ENCODE results near the gene CHRM4.
A peak's percentile ranks its signal among the peaks of the same experiment; 100 is the strongest.

Gene CHRM4

DNA sequence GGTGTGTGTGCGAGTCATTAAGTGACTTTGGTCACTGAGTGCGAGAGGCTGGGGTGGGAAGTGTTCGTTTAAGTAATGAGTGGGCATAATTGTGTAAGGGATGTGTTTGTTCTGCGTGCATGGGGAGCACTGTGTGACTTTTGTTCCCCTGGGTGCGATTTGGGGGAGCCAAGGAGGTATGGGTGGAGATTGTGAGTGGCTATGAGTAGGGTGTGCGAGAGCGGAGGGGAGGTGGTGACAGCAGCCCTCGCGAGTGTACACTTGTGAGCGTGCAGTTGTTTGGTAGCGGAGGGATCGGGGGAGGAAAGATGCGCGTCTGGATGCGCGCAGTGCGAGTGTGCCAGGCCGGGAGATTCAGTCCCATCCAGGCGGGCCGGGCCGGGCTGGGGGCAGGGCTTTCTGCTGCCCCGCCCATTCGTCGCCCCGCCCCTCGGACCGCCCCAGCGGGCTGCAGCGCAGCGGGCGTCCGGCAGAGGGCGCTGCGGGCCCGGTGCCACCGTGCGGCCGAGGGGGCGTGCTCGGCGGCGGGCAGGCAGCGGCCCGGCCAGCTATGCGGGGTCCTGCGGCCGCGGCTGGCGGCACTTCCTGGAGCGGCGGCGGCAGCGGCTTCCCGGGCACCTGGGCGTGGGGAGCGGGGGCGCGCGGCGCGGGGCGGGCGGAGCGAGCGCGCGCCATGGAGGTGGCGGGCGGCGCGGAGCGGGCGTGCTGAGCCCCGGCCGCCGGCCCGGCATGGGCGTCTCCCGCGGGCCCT, 44.5 kb downstream of the CHRM4 start, which contains the start of gene DGKZ:
Gene DGKZ, plus strand, starts transcription at position 578 of the 751 bp plus-strand sequence. CDS start 197 bp downstream, outside the sequence.
- DNase-seq, result peak; percentile 39

DNA sequence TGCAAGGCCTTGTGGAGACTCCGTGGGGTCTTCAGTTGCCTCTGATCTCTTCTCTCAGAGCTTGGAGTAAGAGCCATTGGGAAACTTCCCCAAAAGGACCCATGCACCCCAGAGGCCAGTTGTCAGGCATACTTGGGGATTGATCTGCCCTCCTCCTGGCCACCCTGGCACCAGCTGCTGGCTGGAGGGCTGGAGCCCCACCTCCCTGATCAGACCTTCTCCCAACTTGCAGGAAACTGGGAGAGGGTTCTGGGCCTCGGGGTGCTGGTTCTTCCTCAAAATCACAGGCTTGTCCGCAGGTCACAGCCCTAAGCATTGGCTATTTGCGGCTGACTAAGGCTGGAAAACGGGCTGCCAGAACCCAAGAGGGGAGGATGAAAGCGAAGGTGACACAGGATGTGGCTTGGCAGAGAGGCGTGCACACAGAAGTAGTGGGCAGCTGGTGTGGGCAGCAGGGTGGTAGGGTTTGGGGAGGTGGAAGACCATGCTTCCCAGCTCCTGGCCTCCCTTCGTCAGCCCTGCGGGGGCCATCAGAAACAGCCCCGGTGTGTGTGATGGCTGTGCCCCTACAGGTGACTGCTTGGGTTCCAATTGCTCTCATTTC, 45.6 kb downstream of the CHRM4 start:
- DNase-seq, result no peak

DNA sequence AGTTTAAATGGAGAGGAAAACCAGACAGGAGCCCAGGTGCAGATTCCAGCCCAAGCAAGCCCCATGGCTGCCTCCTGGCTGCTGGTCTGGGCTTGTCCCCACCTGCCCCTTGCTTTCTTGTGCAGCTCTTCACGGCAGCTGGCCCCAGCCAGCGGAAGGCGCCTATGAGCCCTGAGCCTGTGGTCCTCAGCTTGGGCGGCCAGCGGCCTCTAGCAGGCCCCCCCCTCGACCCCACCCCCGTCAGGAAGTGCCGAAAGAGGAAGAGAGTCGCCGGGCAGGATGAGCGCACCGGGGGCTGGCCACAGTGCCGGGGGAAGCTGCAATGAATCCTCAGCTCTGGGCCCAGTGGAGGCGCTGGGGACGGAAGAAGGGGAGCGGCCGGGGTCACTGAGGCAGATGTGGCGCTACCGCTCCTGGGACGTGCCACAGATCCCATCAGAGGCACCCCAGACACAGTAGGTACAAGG, 46.4 kb downstream of the CHRM4 start:
- DNase-seq, result peak; percentile 89

DNA sequence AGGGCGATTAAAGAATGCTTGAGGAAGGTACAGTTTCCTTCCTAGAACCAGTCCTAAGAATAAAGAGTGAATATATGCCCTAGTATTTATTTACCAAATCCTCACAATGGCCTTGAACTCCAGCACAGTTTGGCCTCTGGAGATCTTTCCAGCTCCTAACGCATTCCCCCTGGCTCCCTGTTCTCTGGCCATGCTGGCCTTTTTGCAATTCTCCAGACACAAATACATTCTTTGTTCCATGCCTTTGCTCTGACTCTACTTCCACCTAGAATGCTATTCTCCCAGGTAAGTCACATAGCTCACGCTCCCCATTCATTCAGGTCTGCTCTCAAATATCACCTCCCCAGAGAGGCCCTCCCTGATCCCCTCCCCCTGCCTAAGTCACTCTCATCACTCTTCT, 48.1 kb downstream of the CHRM4 start:
- DNase-seq, result no peak

DNA sequence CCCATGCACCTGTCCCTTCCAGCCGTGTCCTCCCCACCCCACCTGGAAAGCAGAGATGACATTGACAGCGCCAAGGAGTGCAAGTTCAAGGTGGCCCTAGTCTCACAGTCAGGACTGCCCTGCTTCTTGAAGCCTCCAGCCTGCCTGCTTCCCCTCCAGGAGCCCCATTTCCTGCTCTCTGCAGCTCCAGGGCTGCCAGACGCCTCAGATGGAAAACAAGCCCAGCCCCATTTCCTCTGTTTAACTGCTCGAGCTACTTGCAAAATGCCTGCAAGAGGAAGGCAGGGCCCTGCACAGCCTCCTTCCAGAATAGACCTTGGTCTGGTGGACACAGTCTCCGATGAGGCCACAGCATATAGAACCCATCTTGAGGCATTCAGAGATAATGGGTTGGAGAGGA, 49.3 kb downstream of the CHRM4 start:
- DNase-seq, result no peak

DNA sequence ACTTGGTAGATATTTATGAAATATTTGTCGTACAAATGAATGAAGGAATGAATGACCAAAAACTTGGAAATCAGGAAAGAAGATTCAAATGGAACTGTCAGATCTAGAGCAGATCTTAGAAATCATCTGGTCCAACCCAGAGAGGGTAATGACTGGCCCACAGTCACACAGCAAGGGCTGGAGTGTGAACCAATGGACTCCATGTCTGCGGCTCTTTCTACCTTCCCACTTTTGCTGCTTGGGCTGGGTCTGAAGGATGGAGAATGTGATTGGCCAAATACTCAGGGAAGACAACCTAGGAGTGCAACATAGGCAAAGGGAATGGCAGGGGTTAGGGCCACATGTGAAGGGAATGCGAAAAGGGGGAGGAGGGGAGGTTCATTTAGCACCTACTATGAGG, 50.1 kb downstream of the CHRM4 start:
- DNase-seq, result no peak

DNA sequence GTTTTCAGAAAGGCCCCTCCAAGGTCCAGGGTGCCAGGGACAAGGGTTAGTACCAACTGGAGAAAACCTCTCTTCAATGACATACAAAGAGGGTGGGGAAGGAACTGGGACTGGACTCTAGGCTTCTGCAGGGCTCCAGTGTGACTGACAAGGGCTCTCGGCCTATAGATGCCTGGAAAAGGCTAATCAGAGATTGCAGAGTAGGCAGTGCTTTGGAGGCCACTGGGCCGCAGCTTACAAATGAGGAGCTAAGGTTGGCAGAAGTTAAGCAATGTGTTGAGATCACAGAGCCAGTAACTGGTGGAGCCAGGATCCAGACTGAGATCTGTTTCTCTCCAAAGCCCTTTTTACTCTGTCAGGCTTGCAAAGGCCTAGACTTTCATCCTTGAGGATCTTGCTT, 51.8 kb downstream of the CHRM4 start:
- DNase-seq, result no peak

DNA sequence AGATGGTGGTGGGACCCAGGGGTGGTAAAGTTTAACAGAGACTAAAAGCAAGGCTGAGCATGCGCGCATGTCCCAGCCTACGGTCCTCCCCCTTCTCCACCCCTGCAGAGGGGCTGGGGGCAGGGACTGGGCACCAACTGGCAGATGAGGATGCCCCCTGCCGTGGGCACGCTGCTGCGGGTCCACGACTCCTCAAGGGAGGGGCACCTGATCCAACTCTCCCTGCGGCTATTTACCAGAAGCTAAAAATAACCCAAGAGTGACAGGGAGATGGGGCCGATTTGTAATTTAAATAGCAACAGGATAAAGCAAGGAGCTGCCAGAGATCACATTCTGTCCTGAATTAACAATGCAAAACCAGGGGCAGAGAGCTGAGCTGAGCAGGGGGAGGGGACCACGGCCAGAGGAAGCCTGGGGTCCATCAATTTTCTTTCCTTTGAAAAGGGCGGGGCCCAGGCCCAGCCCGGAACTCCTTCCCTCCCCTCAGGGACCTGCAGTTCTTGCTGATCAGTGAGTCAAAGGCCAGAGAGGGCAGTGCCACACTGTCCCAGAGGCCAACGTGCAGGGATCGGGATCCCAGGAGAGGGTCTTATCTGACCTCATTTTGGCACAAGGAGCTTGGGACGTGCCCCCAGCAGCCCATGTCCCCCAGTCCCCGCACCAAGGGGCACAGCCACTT, 52.4 kb downstream of the CHRM4 start:
- peak; percentile 70 for DNase-seq

DNA sequence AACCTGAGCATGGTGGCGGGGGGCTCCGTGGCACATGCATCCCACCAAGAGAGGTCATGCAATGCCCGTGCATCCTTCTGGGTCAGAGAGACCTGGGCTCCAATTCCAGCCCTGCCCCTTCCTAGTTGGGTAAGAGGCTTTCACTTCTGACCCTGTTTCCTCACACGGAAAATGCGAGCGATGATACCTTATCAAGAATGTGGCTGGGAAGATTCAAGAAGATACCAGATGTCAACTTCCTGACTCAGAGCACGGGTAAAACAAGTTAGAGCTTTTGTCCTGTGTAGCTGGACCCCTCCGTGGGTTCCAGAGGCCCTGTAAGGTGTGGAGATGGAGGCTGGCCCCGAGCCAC, 53.0 kb downstream of the CHRM4 start:
- no peak for DNase-seq

DNA sequence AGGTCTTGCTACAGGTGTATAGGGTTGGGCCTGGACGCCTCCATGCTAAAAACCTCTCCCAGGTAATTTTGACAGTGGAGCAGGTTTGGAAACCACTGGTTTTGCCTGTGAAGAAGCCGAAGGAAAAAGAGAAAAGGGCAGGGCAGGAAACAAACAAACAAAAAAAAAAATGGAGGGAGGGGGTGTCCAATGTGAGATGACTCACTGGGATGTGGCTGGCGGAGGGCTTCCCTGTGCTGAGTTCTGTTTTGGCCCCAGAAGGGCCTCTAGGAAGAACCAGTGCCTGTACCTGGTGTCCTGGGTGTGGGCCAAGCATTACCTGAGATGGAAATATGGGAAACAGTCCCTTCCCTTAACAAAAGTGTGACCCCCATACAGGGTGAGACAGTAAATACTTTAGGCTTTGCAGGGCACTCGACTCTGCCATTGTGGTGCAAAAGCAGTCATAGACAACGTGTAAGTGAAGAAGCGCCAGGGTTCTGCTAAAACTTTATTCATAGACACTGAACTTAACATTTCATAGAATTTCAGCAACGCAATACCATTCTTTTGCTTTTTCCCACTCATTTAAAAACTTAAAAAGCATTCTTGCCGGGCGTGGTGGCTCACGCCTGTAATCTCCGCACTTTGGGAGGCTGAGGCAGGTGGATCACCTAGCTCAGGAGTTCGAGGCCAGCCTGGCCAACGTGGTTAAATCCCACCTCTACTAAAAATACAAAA, 53.8 kb downstream of the CHRM4 start:
- no peak for DNase-seq

DNA sequence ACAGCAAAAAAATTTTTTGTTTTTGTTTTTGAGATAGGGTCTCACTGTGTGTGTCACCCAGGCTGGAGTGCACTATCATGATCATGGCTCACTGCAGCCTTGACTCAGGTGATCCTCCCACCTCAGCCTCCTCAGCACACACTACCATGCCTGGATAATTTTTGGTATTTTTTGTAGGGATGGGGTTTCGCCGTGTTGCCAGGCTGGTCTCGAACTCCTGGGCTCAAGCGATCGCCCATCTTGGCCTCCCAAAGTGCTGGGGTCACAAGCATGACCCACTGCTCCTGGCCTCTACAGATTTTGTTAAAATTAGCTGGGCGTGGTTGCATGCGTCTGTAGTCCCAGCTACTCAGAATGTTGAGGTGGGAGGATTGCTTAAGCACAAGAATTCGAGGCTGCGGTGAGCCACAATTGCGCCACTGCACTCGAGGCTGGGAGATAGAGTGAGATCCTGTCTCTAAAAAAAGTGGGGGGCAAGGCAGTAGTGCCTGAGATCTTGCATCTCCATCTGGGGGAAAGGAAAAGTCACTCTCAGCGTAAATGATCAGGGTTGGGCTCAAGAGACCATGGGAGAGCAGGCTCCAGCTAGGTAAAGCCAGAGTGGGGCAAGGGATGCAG, 54.9 kb downstream of the CHRM4 start:
- no peak for DNase-seq

DNA sequence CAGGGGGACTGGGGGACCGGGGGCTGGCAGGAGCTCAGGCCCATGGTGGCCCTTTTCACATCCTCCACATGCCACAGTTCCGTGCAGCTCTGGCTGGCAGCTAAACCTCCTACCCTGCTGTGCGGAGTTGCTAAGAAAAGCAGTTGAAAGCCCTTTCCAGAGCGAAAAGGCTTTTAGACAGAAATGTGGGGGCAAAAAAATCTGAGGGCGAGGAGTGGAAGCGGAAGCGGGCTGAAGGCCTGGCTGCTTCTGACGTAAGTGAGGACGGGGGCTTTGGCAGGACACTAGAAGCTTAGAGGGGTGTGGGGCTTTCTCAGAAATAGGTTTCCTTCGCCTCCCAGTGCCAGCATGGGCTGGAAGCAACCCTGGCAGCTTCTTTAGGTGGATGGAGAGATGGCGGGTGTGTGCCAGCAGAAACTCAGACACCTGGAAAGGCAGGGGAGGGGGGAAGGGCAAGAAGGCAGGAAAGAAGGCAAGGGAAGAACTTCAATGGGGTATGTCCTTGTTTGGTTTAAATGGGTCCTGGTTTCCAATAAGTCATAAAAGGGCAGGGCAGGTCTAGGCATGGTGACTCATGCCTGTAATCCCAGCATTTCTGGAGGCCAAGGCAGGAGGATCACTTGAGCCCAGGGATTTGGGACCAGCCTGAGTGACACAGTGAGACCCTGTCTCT, 55.5 kb downstream of the CHRM4 start:
- DNase-seq, result no peak

DNA sequence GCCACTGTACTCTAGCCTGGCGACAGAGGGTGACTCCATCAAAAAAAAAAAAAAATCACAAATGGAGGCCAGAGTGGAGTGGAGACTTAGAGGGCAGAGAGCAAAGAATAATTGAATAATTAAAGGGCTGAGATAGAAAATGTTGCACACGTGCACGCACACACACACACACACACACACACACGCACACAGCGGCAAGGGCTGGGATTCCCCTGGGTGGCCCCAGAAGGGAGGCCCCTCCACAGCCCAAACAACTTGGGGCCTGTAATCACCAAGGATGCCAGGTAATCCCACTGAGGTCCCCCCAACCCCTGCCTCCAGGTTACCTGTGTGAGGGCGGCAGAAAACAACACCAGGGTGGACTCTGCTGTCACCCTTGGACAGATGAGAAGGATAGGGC, 56.3 kb downstream of the CHRM4 start:
- no peak for DNase-seq

DNA sequence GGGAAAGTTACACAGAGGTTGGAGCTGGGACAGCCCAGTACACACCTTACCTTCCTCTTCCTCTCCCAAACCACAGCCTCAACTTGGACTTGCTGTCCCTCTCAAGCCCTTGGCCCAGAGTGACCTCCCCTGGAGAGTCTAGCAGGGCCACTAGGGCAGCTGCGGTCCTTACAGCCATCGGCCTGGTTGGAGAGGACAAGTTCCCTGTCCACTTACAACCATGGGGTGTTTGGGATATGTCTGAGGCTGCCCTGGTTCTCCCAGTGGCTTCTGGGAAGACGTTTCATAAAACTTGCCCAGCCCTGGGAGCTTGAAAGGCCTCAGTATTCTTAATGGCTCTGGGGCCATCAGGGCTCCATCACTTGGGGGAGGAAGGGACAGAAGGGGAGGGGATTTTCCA, 57.4 kb downstream of the CHRM4 start:
- DNase-seq, result no peak

Data from DMS79 (cell line).